ENCODE measurements around the gene MRGPRE.

Gene MRGPRE

DNA sequence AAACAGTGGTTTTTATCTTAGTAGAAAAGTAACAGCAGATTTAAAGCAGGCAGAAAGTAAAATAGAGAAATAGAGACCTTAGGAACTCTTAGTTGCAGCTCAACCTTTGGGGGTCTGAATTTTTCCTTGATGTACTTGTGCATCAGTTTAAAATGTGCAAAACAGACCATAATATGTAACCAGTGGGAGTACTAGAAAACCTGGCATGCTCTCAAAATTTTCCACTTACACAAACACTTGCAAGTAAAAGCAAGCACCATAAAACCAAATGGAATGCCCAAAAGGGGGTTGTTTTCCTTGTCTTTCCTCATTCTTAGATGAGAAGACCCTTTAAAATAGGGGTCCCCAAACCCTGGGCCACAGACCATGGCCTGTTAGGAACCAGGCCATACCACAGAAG, 12.9 kb upstream of the MRGPRE start:
- no peak for TF ChIP-seq YY1 (IDR thresholded peaks at IDR 0.05; ENCODE audit: insufficient read depth, insufficient read length)
- TF ChIP-seq ZNF274 (IDR thresholded peaks at IDR 0.05; ENCODE audit: low read depth, low read length) = no peak
- TF ChIP-seq SUZ12 (IDR thresholded peaks at IDR 0.05; ENCODE audit: extremely low read depth, insufficient read depth, insufficient read length) = no peak
- no peak for DNase-seq (ENCODE audit: low read depth, low spot score)
- H3K27me3 ChIP-seq (ENCODE audit: insufficient read depth, insufficient read length) = peaks cover 2% of the 10 kb centered on the region
- no peaks in the 10 kb centered on the region for H3K4me1 ChIP-seq (ENCODE audit: insufficient read depth, insufficient read length)
- no peaks in the 10 kb centered on the region for H3K36me3 ChIP-seq (ENCODE audit: insufficient read depth, insufficient read length, low read length)
- no peak overlapping the region for H3K9ac ChIP-seq (ENCODE audit: insufficient read length, low read depth)
- no peak overlapping the region for H3K4me3 ChIP-seq (ENCODE audit: insufficient read length, low read depth)
- H3K9me3 ChIP-seq (ENCODE audit: insufficient read depth, low read length) = peaks cover 26% of the 10 kb centered on the region

GRCh38 chr11:3243880-3244279, 11.7 kb upstream of the MRGPRE start:
- Histone ChIP-seq H3K27me3 (ENCODE audit: insufficient read depth, insufficient read length) (peaks cover 2% of the 10 kb centered on the region), H3K4me3 (ENCODE audit: insufficient read length, low read depth) (no peak overlapping the region), H3K9ac (ENCODE audit: insufficient read length, low read depth) (no peak overlapping the region), H3K4me1 (ENCODE audit: insufficient read depth, insufficient read length) (no peaks in the 10 kb centered on the region), H3K36me3 (ENCODE audit: insufficient read depth, insufficient read length, low read length) (no peaks in the 10 kb centered on the region), H3K9me3 (ENCODE audit: insufficient read depth, low read length) (peaks cover 26% of the 10 kb centered on the region)
- no peak for TF ChIP-seq SUZ12 (IDR thresholded peaks at IDR 0.05; ENCODE audit: extremely low read depth, insufficient read depth, insufficient read length)
- TF ChIP-seq ZNF274 (IDR thresholded peaks at IDR 0.05; ENCODE audit: low read depth, low read length) = no peak
- TF ChIP-seq YY1 (IDR thresholded peaks at IDR 0.05; ENCODE audit: insufficient read depth, insufficient read length) = no peak
- no peak for DNase-seq (ENCODE audit: low read depth, low spot score)

DNA sequence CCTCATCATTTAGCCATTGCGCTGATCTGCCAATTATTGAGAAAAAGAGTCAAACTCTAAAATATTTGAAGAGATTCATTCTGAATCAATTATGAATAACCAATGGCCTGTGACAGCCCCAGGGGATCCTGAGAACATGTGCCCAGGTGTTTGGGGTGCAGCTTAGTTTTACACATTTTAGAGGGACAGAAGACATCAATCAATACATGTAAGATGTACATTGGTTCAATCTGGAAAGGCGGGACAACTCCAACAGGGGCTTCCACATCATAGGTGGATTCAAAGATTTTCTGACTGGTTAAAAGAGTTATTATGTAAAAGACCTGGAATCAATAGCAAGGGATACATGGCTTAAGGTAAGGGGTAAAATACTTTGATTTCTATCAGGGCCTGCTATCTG, 4.9 kb upstream of the MRGPRE start:
- TF ChIP-seq ZNF274 (IDR thresholded peaks at IDR 0.05; ENCODE audit: low read depth, low read length) = no peak
- TF ChIP-seq SUZ12 (IDR thresholded peaks at IDR 0.05; ENCODE audit: extremely low read depth, insufficient read depth, insufficient read length) = no peak
- no peak for TF ChIP-seq YY1 (IDR thresholded peaks at IDR 0.05; ENCODE audit: insufficient read depth, insufficient read length)
- no peak overlapping the region for H3K4me3 ChIP-seq (ENCODE audit: insufficient read length, low read depth)
- peaks cover 8% of the 10 kb centered on the region for H3K27me3 ChIP-seq (ENCODE audit: insufficient read depth, insufficient read length)
- H3K4me1 ChIP-seq (ENCODE audit: insufficient read depth, insufficient read length) = no peaks in the 10 kb centered on the region
- H3K9ac ChIP-seq (ENCODE audit: insufficient read length, low read depth) = no peak overlapping the region
- no peak for DNase-seq (ENCODE audit: low read depth, low spot score)
- no peaks in the 10 kb centered on the region for H3K36me3 ChIP-seq (ENCODE audit: insufficient read depth, insufficient read length, low read length)
- H3K9me3 ChIP-seq (ENCODE audit: insufficient read depth, low read length) = 0 out of 2 replicates have a peak, but pooled peaks cover under 1% of the 10 kb centered on the region

- H3K36me3 ChIP-seq (ENCODE audit: insufficient read depth, insufficient read length, low read length) = no peaks in the 10 kb centered on the region
- peaks cover 5% of the 10 kb centered on the region for H3K4me1 ChIP-seq (ENCODE audit: insufficient read depth, insufficient read length)
- DNase-seq (ENCODE audit: low read depth, low spot score) = no peak
- H3K27me3 ChIP-seq (ENCODE audit: insufficient read depth, insufficient read length) = peaks cover 11% of the 10 kb centered on the region
- H3K9me3 ChIP-seq (ENCODE audit: insufficient read depth, low read length) = no peaks in the 10 kb centered on the region
- no peak overlapping the region for H3K4me3 ChIP-seq (ENCODE audit: insufficient read length, low read depth)
- no peak overlapping the region for H3K9ac ChIP-seq (ENCODE audit: insufficient read length, low read depth)
- TF ChIP-seq ZNF274 (IDR thresholded peaks at IDR 0.05; ENCODE audit: low read depth, low read length) = no peak
- TF ChIP-seq YY1 (IDR thresholded peaks at IDR 0.05; ENCODE audit: insufficient read depth, insufficient read length) = no peak
- TF ChIP-seq SUZ12 (IDR thresholded peaks at IDR 0.05; ENCODE audit: extremely low read depth, insufficient read depth, insufficient read length) = no peak
Observed at GRCh38 chr11:3234846-3235245, 2.6 kb upstream of the MRGPRE start.

GRCh38 chr11:3232956-3233355, 739 bp upstream of the MRGPRE start:
- TF ChIP-seq YY1 (IDR thresholded peaks at IDR 0.05; ENCODE audit: insufficient read depth, insufficient read length) = no peak
- TF ChIP-seq ZNF274 (IDR thresholded peaks at IDR 0.05; ENCODE audit: low read depth, low read length) = no peak
- TF ChIP-seq SUZ12 (IDR thresholded peaks at IDR 0.05; ENCODE audit: extremely low read depth, insufficient read depth, insufficient read length) = no peak
- H3K4me3 ChIP-seq (ENCODE audit: insufficient read length, low read depth) = no peak overlapping the region

GRCh38 chr11:3231550-3231850, 717 bp downstream of the MRGPRE start:
- H3K4me1 ChIP-seq (ENCODE audit: insufficient read depth, insufficient read length) = peaks cover 5% of the 10 kb centered on the region
- H3K9ac ChIP-seq (ENCODE audit: insufficient read length, low read depth) = no peak overlapping the region
- H3K36me3 ChIP-seq (ENCODE audit: insufficient read depth, insufficient read length, low read length) = no peaks in the 10 kb centered on the region
- TF ChIP-seq SUZ12 (IDR thresholded peaks at IDR 0.05; ENCODE audit: extremely low read depth, insufficient read depth, insufficient read length) (no peak), ZNF274 (IDR thresholded peaks at IDR 0.05; ENCODE audit: low read depth, low read length) (no peak), YY1 (IDR thresholded peaks at IDR 0.05; ENCODE audit: insufficient read depth, insufficient read length) (no peak)
- no peaks in the 10 kb centered on the region for H3K9me3 ChIP-seq (ENCODE audit: insufficient read depth, low read length)
- H3K27me3 ChIP-seq (ENCODE audit: insufficient read depth, insufficient read length) = peaks cover 11% of the 10 kb centered on the region
- H3K4me3 ChIP-seq (ENCODE audit: insufficient read length, low read depth) = no peak overlapping the region
- DNase-seq (ENCODE audit: low read depth, low spot score) = no peak

More at GRCh38 chr11:3232956-3233355, 739 bp upstream of the MRGPRE start:
- H3K9me3 ChIP-seq (ENCODE audit: insufficient read depth, low read length) = no peaks in the 10 kb centered on the region
- DNase-seq (ENCODE audit: low read depth, low spot score) = no peak
- no peak overlapping the region for H3K9ac ChIP-seq (ENCODE audit: insufficient read length, low read depth)
- H3K4me1 ChIP-seq (ENCODE audit: insufficient read depth, insufficient read length) = peaks cover 5% of the 10 kb centered on the region
- peaks cover 11% of the 10 kb centered on the region for H3K27me3 ChIP-seq (ENCODE audit: insufficient read depth, insufficient read length)
- no peaks in the 10 kb centered on the region for H3K36me3 ChIP-seq (ENCODE audit: insufficient read depth, insufficient read length, low read length)

GRCh38 chr11:3230636-3231549, 1.3 kb downstream of the MRGPRE start:
- H3K9ac ChIP-seq (ENCODE audit: insufficient read length, low read depth) = no peak overlapping the region
- TF ChIP-seq YY1 (IDR thresholded peaks at IDR 0.05; ENCODE audit: insufficient read depth, insufficient read length) (no peak), ZNF274 (IDR thresholded peaks at IDR 0.05; ENCODE audit: low read depth, low read length) (no peak), SUZ12 (IDR thresholded peaks at IDR 0.05; ENCODE audit: extremely low read depth, insufficient read depth, insufficient read length) (no peak)

More at GRCh38 chr11:3230636-3231549, 1.3 kb downstream of the MRGPRE start:
- H3K4me3 ChIP-seq (ENCODE audit: insufficient read length, low read depth) = no peak overlapping the region
- no peak for DNase-seq (ENCODE audit: low read depth, low spot score)
- no peaks in the 10 kb centered on the region for H3K9me3 ChIP-seq (ENCODE audit: insufficient read depth, low read length)
- H3K4me1 ChIP-seq (ENCODE audit: insufficient read depth, insufficient read length) = peaks cover 10% of the 10 kb centered on the region
- no peaks in the 10 kb centered on the region for H3K36me3 ChIP-seq (ENCODE audit: insufficient read depth, insufficient read length, low read length)
- H3K27me3 ChIP-seq (ENCODE audit: insufficient read depth, insufficient read length) = peaks cover 11% of the 10 kb centered on the region
